H9 (cell line): Measurements from ENCODE around the gene CHCHD3. TPM values are rescaled to one million over a fixed set of nuclear protein-coding genes. Genes with fewer than 3 reads are reported as not detected.

ENCODE experiments used
- DNase-seq: peaks from one replicate; pipeline ENCODE4 v3.0.0-alpha.2; 2017
- H2AFZ ChIP-seq: one replicate; pipeline ENCODE4 v1.6.1; 2013; ENCODE audit warnings: mild to moderate bottlenecking, low read length, control low read depth, moderate library complexity
- H2AK5ac ChIP-seq: 2 replicates; pipeline ENCODE4 v1.6.1; 2013; ENCODE audit warnings: low read length, control low read depth, mixed read lengths; ENCODE audit not compliant: insufficient read length
- H2BK120ac ChIP-seq: one replicate; pipeline ENCODE4 v1.6.1; 2013; ENCODE audit warnings: low read depth, mild to moderate bottlenecking, low read length, control low read depth, inconsistent platforms; ENCODE audit not compliant: poor library complexity, severe bottlenecking
- H2BK12ac ChIP-seq: 2 replicates; pipeline ENCODE4 v1.6.1; 2013; ENCODE audit warnings: low read length, control low read depth, mixed read lengths, low read depth; ENCODE audit not compliant: insufficient read length
- H2BK15ac ChIP-seq: 2 replicates; pipeline ENCODE4 v1.6.1; 2013; ENCODE audit warnings: low read depth, low read length, control low read depth
- H2BK20ac ChIP-seq: one replicate; pipeline ENCODE4 v1.6.1; 2013; ENCODE audit warnings: low read depth, mild to moderate bottlenecking, low read length, control low read depth, inconsistent platforms; ENCODE audit not compliant: poor library complexity, severe bottlenecking
- H2BK5ac ChIP-seq: 2 replicates; pipeline ENCODE4 v1.6.1; 2013; ENCODE audit warnings: low read length, control low read depth, mixed read lengths; ENCODE audit not compliant: insufficient read length
- H3K14ac ChIP-seq: 2 replicates; pipeline ENCODE4 v1.6.1; 2013; ENCODE audit warnings: low read length, control low read depth; ENCODE audit not compliant: insufficient read depth
- H3K18ac ChIP-seq: 2 replicates; pipeline ENCODE4 v1.6.1; 2013; ENCODE audit warnings: low read depth, mild to moderate bottlenecking, mixed read lengths, low read length, control low read depth; ENCODE audit not compliant: insufficient read length
- H3K23ac ChIP-seq: 2 replicates; pipeline ENCODE4 v1.6.1; 2013; ENCODE audit warnings: low read length, control low read depth, mixed read lengths, low read depth; ENCODE audit not compliant: insufficient read length
- H3K23me2 ChIP-seq: 2 replicates; pipeline ENCODE4 v1.6.1; 2013; ENCODE audit warnings: low read depth, mild to moderate bottlenecking, mixed read lengths, low read length, control low read depth; ENCODE audit not compliant: insufficient read length, poor library complexity, severe bottlenecking
- H3K27ac ChIP-seq: 2 replicates; pipeline ENCODE4 v1.5.1; 2013; ENCODE audit warnings: low read length, control low read depth, mixed read lengths, low read depth; ENCODE audit not compliant: insufficient read length
- H3K27me3 ChIP-seq: 2 replicates; pipeline ENCODE4 v1.6.1; 2013; ENCODE audit warnings: low read length, control low read depth, inconsistent platforms; ENCODE audit not compliant: insufficient read depth
- H3K4ac ChIP-seq: 2 replicates; pipeline ENCODE4 v1.6.1; 2013; ENCODE audit warnings: low read depth, mild to moderate bottlenecking, control low read depth, inconsistent platforms, low read length, moderate library complexity
- H3K4me1 ChIP-seq: 2 replicates; pipeline ENCODE4 v1.6.1; 2013; ENCODE audit warnings: low read length, control low read depth, inconsistent platforms; ENCODE audit not compliant: insufficient read depth
- H3K4me2 ChIP-seq: 2 replicates; pipeline ENCODE4 v1.6.1; 2013; ENCODE audit warnings: low read length, control low read depth, mixed read lengths; ENCODE audit not compliant: insufficient read length, insufficient read depth
- H3K56ac ChIP-seq: 2 replicates; pipeline ENCODE4 v1.6.1; 2013; ENCODE audit warnings: low read depth, mild to moderate bottlenecking, mixed read lengths, low read length, control low read depth; ENCODE audit not compliant: insufficient read length
- H3K79me1 ChIP-seq: 2 replicates; pipeline ENCODE4 v1.6.1; 2013; ENCODE audit warnings: low read depth, mild to moderate bottlenecking, moderate library complexity, low read length, control low read depth, inconsistent platforms; ENCODE audit not compliant: insufficient read depth, poor library complexity, severe bottlenecking
- H3K79me2 ChIP-seq: 2 replicates; pipeline ENCODE4 v1.6.1; 2013; ENCODE audit warnings: low read length, control low read depth, inconsistent platforms; ENCODE audit not compliant: insufficient read depth
- H3K9ac ChIP-seq: 2 replicates; pipeline ENCODE4 v1.6.1; 2013; ENCODE audit warnings: low read length, control low read depth, mixed read lengths; ENCODE audit not compliant: insufficient read length; ENCODE audit errors: extremely low read depth
- H3K9me3 ChIP-seq: one replicate; pipeline ENCODE4 v1.6.1; 2013; ENCODE audit warnings: low read depth, low read length, inconsistent platforms; ENCODE audit not compliant: control insufficient read depth
- H3T11ph ChIP-seq: one replicate; pipeline ENCODE4 v1.6.1; 2013; ENCODE audit warnings: mild to moderate bottlenecking, low read length, control low read depth, inconsistent platforms
- H4K20me1 ChIP-seq: one replicate; pipeline ENCODE4 v1.6.1; 2013; ENCODE audit not compliant: control insufficient read depth, insufficient read length, insufficient read depth
- H4K5ac ChIP-seq: 2 replicates; pipeline ENCODE4 v1.6.1; 2013; ENCODE audit warnings: low read depth, mild to moderate bottlenecking, mixed read lengths, low read length, control low read depth; ENCODE audit not compliant: insufficient read length
- H4K8ac ChIP-seq: replicated peaks from 2 replicates; pipeline ENCODE4 v1.6.1; 2013; ENCODE audit warnings: low read length, control low read depth, mixed read lengths, low read depth; ENCODE audit not compliant: insufficient read length
- H4K91ac ChIP-seq: 2 replicates; pipeline ENCODE4 v1.6.1; 2013; ENCODE audit warnings: low read depth, mild to moderate bottlenecking, moderate library complexity, mixed read lengths, low read length, control low read depth; ENCODE audit not compliant: insufficient read length
- H3K27ac Mint-ChIP-seq, 3 experiments: 2 replicates in 2 of 3; 3 replicates in 1 of 3; pipeline ENCODE4 v1.8.0; 2020 to 2021; ENCODE audit warnings: mixed read lengths in 3 of 3, mild to moderate bottlenecking in 1 of 3, moderate library complexity in 1 of 3
- H3K27me3 Mint-ChIP-seq: 2 replicates; pipeline ENCODE4 v1.8.0; 2021; ENCODE audit warnings: low read depth, mild to moderate bottlenecking, moderate library complexity, mixed read lengths
- H3K36me3 Mint-ChIP-seq, 3 experiments: 2 replicates in 2 of 3; 3 replicates in 1 of 3; pipeline ENCODE4 v1.8.0; 2020 to 2021; ENCODE audit warnings: low read depth in 3 of 3, mixed read lengths in 3 of 3; ENCODE audit not compliant: insufficient read depth in 1 of 3
- H3K4me1 Mint-ChIP-seq, 2 experiments: 2 replicates each; pipeline ENCODE4 v1.8.0; 2020; ENCODE audit warnings: mixed read lengths in 2 of 2
- H3K4me3 Mint-ChIP-seq, 2 experiments: 2 replicates in 1 of 2; 3 replicates in 1 of 2; pipeline ENCODE4 v1.8.0; 2020 to 2021; ENCODE audit warnings: mild to moderate bottlenecking in 2 of 2, mixed read lengths in 2 of 2, moderate library complexity in 1 of 2
- H3K9me3 Mint-ChIP-seq, 2 experiments: 2 replicates in 1 of 2; 3 replicates in 1 of 2; pipeline ENCODE4 v1.8.0; 2020; ENCODE audit warnings: mild to moderate bottlenecking in 2 of 2, mixed read lengths in 2 of 2, moderate library complexity in 1 of 2
- WGBS: extraction: QIAGEN DNeasy Blood & Tissue Kit; methylation state at CpG from one replicate; pipeline ENCODE4 v1.1.7; 2013; ENCODE audit warnings: missing lambda C conversion rate, low lambda C conversion rate, mixed read lengths; ENCODE audit not compliant: insufficient read length; ENCODE audit errors: extremely low coverage; 5-methylcytosine and 5-hydroxymethylcytosine counted together
- total RNA-seq: library from RNA; stranded (reverse); gene quantifications from 2 replicates; pipeline ENCODE4 v1.2.1, GENCODE V29; 2021
- TF ChIP-seq, protein P1 (sequence below): fragments of 200-600 bp; sonication (generic); conservative IDR thresholded peaks from 3 replicates; pipeline ENCODE4 v1.8.0; 2021; ENCODE audit warnings: antibody characterized with exemption, mild to moderate bottlenecking

The CHCHD3 gene
- total RNA-seq, 1 experiment from 2014 or later: 104 TPM

DNA sequence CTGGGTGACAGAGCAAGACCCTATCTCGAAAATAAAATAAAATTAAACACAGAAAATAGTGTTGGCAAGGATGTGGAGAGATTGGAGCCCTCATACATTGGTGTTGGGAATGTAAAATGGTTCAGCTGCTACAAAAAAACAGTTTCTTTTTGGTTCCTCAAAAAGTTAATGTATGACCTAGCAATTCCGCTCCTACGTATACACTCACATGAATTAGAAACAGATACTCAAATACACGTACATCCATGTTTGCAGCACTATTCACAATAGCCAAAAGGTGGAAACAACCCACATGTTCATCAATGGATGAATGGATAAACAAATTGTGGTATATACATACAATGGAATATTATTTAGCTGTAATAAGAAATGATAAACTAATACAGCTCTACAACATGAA is 28.4 kb upstream of the CHCHD3 start:
- Mint-ChIP-seq H3K4me1 (peaks cover 21 to 23% of the 10 kb centered on the region in 2 experiments), H3K4me3 (no peak overlapping the region), H3K27me3 (no peaks in the 10 kb centered on the region; the same call in 1 of the 2 replicates), H3K27ac (no peak overlapping the region), H3K36me3 (peaks cover 3 to 31% (median 11%) of the 10 kb centered on the region in 3 experiments; a peak in 6 of 7 replicates), H3K9me3 (peaks cover 28 to 30% of the 10 kb centered on the region in 2 experiments)
- Histone ChIP-seq H4K91ac (no peak overlapping the region), H3K23me2 (no peaks in the 10 kb centered on the region), H3K27me3 (no peaks in the 10 kb centered on the region), H3K56ac (no peak overlapping the region), H3K23ac (no peak overlapping the region), H3K4ac (no peak overlapping the region), H3K18ac (no peak overlapping the region), H3K9me3 (no peaks in the 10 kb centered on the region), H3K79me1 (no peaks in the 10 kb centered on the region), H2AFZ (no peak overlapping the region), H2BK5ac (no peak overlapping the region), H3K4me1 (peaks cover 6% of the 10 kb centered on the region; the same call in 1 of the 2 replicates), H3K27ac (no peak overlapping the region), H2BK12ac (no peak overlapping the region), H2BK15ac (no peak overlapping the region), H3K4me2 (no peak overlapping the region), H2BK20ac (no peak overlapping the region), H3T11ph (no peak overlapping the region), H4K8ac (no peak overlapping the region), H3K79me2 (no peaks in the 10 kb centered on the region), H3K14ac (no peak overlapping the region), H4K20me1 (no peaks in the 10 kb centered on the region), H2AK5ac (no peak overlapping the region), H4K5ac (no peak overlapping the region), H3K9ac (no peak overlapping the region), H2BK120ac (no peak overlapping the region)
- DNase-seq: no peak
- WGBS: no CpG with 5 or more reads among the region's 4 CpGs
- TF ChIP-seq, protein P1, sequence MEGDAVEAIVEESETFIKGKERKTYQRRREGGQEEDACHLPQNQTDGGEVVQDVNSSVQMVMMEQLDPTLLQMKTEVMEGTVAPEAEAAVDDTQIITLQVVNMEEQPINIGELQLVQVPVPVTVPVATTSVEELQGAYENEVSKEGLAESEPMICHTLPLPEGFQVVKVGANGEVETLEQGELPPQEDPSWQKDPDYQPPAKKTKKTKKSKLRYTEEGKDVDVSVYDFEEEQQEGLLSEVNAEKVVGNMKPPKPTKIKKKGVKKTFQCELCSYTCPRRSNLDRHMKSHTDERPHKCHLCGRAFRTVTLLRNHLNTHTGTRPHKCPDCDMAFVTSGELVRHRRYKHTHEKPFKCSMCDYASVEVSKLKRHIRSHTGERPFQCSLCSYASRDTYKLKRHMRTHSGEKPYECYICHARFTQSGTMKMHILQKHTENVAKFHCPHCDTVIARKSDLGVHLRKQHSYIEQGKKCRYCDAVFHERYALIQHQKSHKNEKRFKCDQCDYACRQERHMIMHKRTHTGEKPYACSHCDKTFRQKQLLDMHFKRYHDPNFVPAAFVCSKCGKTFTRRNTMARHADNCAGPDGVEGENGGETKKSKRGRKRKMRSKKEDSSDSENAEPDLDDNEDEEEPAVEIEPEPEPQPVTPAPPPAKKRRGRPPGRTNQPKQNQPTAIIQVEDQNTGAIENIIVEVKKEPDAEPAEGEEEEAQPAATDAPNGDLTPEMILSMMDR: no peak
